Ovary (tissue), 3 donors: ENCODE results near the gene PIK3CD.

Experiments used
- EP300 ChIP-seq: sonication (generic); formaldehyde crosslinking; IDR thresholded peaks from one replicate; pipeline ENCODE4 v1.6.1; 2017; ENCODE audit warnings: antibody characterized with exemption
- POLR2A ChIP-seq: fragments of 450-650 bp; IDR thresholded peaks from one replicate; pipeline ENCODE4 v1.6.1; 2017; ENCODE audit warnings: antibody characterized with exemption, mild to moderate bottlenecking, moderate library complexity
- TF ChIP-seq, protein P1 (sequence below), 3 donors: fragments of 450-650 bp in 2 of 3; fragments of 200-600 bp in 1 of 3; IDR thresholded peaks; one replicate each; pipeline versions ENCODE4 v1.5.1 to v1.8.0; 2016 to 2022; ENCODE audit warnings: antibody characterized with exemption in 3 of 3, mild to moderate bottlenecking in 1 of 3
- donor health status: DM: no; HTN: no; CAD: no.

DNA sequence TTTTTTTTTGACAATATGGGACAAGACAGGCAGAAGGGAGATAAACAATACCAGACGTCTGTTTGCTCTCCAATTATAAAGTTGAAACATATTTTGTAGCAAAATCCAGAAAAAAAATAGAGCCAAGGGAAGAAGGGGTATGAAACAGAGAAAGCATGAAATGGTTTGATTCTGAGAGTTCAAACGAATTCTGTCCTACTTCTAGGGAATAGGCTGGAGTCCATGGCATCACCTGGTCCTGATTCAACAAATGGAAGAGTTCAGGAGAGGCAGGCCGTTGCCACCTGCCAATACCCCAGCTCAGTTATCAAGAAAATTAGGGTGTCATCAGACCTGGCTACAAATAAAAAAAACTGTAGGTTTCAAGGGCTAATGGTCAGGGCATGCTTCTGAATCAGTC, 100.4 kb downstream of the PIK3CD start:
- TF ChIP-seq, protein P1, sequence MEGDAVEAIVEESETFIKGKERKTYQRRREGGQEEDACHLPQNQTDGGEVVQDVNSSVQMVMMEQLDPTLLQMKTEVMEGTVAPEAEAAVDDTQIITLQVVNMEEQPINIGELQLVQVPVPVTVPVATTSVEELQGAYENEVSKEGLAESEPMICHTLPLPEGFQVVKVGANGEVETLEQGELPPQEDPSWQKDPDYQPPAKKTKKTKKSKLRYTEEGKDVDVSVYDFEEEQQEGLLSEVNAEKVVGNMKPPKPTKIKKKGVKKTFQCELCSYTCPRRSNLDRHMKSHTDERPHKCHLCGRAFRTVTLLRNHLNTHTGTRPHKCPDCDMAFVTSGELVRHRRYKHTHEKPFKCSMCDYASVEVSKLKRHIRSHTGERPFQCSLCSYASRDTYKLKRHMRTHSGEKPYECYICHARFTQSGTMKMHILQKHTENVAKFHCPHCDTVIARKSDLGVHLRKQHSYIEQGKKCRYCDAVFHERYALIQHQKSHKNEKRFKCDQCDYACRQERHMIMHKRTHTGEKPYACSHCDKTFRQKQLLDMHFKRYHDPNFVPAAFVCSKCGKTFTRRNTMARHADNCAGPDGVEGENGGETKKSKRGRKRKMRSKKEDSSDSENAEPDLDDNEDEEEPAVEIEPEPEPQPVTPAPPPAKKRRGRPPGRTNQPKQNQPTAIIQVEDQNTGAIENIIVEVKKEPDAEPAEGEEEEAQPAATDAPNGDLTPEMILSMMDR (IDR thresholded peaks at IDR 0.05), result no peak
- no peak for TF ChIP-seq POLR2A
- TF ChIP-seq EP300, result no peak
